HG02885 (cell line): ENCODE data around the gene SERPINB7.

Source experiments
- ATAC-seq: cut with Tn5 transposase; IDR thresholded peaks from one replicate; pipeline ENCODE4 v1.9.1; 2021; ENCODE audit warnings: mild to moderate bottlenecking; ENCODE audit not compliant: unreplicated experiment, poor library complexity

Gene SERPINB7

GRCh38 chr18:63784787-63785452, 9.7 kb downstream of the SERPINB7 start:
- ATAC-seq, result no peak

GRCh38 chr18:63787673-63788072, 12.5 kb downstream of the SERPINB7 start:
- no peak for ATAC-seq

- no peak for ATAC-seq
Observed at GRCh38 chr18:63788447-63789096, 13.4 kb downstream of the SERPINB7 start.

- ATAC-seq, result no peak
Observed at GRCh38 chr18:63789327-63789726, 14.1 kb downstream of the SERPINB7 start.

GRCh38 chr18:63795606-63796005, 20.4 kb downstream of the SERPINB7 start:
- ATAC-seq, result no peak

- no peak for ATAC-seq
Observed at GRCh38 chr18:63799189-63799588, 24.0 kb downstream of the SERPINB7 start.

- no peak for ATAC-seq
Observed at GRCh38 chr18:63801343-63801742, 26.1 kb downstream of the SERPINB7 start.

- no peak for ATAC-seq
Observed at GRCh38 chr18:63808125-63808524, 32.9 kb downstream of the SERPINB7 start.

- ATAC-seq, result no peak
Observed at GRCh38 chr18:63817441-63818051, 42.3 kb downstream of the SERPINB7 start.

GRCh38 chr18:63818212-63818611, 43.0 kb downstream of the SERPINB7 start:
- no peak for ATAC-seq

- no peak for ATAC-seq
Observed at GRCh38 chr18:63819786-63820185, 44.6 kb downstream of the SERPINB7 start.

GRCh38 chr18:63820694-63821093, 45.5 kb downstream of the SERPINB7 start:
- ATAC-seq, result no peak

GRCh38 chr18:63823516-63824219, 48.5 kb downstream of the SERPINB7 start:
- ATAC-seq, result peak; percentile 70

- ATAC-seq, result no peak
Observed at GRCh38 chr18:63824220-63824525, 49.0 kb downstream of the SERPINB7 start.

- no peak for ATAC-seq
Observed at GRCh38 chr18:63828120-63828519, 52.9 kb downstream of the SERPINB7 start.

- no peak for ATAC-seq
Observed at GRCh38 chr18:63828656-63829055, 53.4 kb downstream of the SERPINB7 start.

- ATAC-seq, result no peak
Observed at GRCh38 chr18:63829886-63830285, 54.7 kb downstream of the SERPINB7 start.

GRCh38 chr18:63831080-63831788, 56.0 kb downstream of the SERPINB7 start:
- ATAC-seq, result peak; percentile 97

- ATAC-seq, result peak; percentile 63
Observed at GRCh38 chr18:63832470-63832869, 57.3 kb downstream of the SERPINB7 start.

- ATAC-seq, result no peak
Observed at GRCh38 chr18:63834471-63835113, 59.4 kb downstream of the SERPINB7 start.
